HCT116 (cell line): ENCODE data around the gene C14orf93.

Experiments
- ATF3 ChIP-seq: IDR thresholded peaks from 2 replicates; pipeline ENCODE4 v1.6.1; 2012
- EZH2 ChIP-seq: fragments of 200-600 bp; sonication (generic); IDR thresholded peaks from 2 replicates; pipeline ENCODE4 v1.6.1; 2017; ENCODE audit warnings: antibody characterized with exemption, mixed run types
- POLR2A ChIP-seq: IDR thresholded peaks from 2 replicates; pipeline ENCODE4 v1.7.0; 2011; ENCODE audit warnings: borderline replicate concordance; ENCODE audit not compliant: insufficient read depth, insufficient read length; ENCODE audit errors: extremely low read depth
- REST ChIP-seq: IDR thresholded peaks from 2 replicates; pipeline ENCODE4 v1.6.1; 2012; ENCODE audit warnings: low read depth

GRCh38 chr14:23002592-23002991 is 7.4 kb downstream of the C14orf93 start:
- TF ChIP-seq REST (no peak), EZH2 (no peak), POLR2A (no peak), ATF3 (no peak)
